Astrocyte (in vitro differentiated cells and primary cell): ENCODE data around the gene TIMM29. TPM values are rescaled to one million over a fixed set of nuclear protein-coding genes. Genes with fewer than 3 reads are reported as not detected.
A peak's percentile ranks its signal among the peaks of the same experiment; 100 is the strongest.

Source experiments
- DNase-seq: peaks from one replicate; pipeline ENCODE4 v3.0.0-alpha.2; 2010; ENCODE audit warnings: low read depth
- FAIRE-seq: peaks from 2 replicates; lab custom pipeline; 2011; peaks lifted over from hg19 to GRCh38; lab: Jason Lieb, UNC
- H2AFZ ChIP-seq: 2 replicates; pipeline ENCODE4 v1.6.0; 2012; ENCODE audit warnings: low read depth, low read length, inconsistent platforms
- H3K27ac ChIP-seq: 2 replicates; pipeline ENCODE4 v1.5.1; 2011; ENCODE audit warnings: low read depth, low read length, inconsistent platforms
- H3K27me3 ChIP-seq: 2 replicates; pipeline ENCODE4 v1.6.0; 2011; ENCODE audit warnings: low read length, inconsistent platforms; ENCODE audit not compliant: insufficient read depth
- H3K36me3 ChIP-seq: 2 replicates; pipeline ENCODE4 v1.5.1; 2011; ENCODE audit warnings: low read length, inconsistent platforms; ENCODE audit not compliant: insufficient read depth
- H3K4me1 ChIP-seq: 2 replicates; pipeline ENCODE4 v1.5.1; 2011; ENCODE audit warnings: low read length, inconsistent platforms; ENCODE audit not compliant: insufficient read depth
- H3K4me2 ChIP-seq: 2 replicates; pipeline ENCODE4 v1.6.0; 2012; ENCODE audit warnings: low read length, inconsistent platforms
- H3K4me3 ChIP-seq: 2 replicates; pipeline ENCODE4 v1.5.1; 2011; ENCODE audit warnings: low read depth, mild to moderate bottlenecking, low read length, inconsistent platforms; ENCODE audit not compliant: insufficient read depth
- H3K79me2 ChIP-seq: 2 replicates; pipeline ENCODE4 v1.6.0; 2012; ENCODE audit warnings: mild to moderate bottlenecking, low read length, inconsistent platforms; ENCODE audit not compliant: insufficient read depth
- H3K9ac ChIP-seq: 2 replicates; pipeline ENCODE4 v1.6.0; 2012; ENCODE audit warnings: mild to moderate bottlenecking, low read length, inconsistent platforms
- H3K9me3 ChIP-seq: 2 replicates; pipeline ENCODE4 v1.5.1; 2012; ENCODE audit warnings: low read depth, mild to moderate bottlenecking, low read length, inconsistent platforms; ENCODE audit not compliant: insufficient read depth
- H4K20me1 ChIP-seq: 2 replicates; pipeline ENCODE4 v1.6.0; 2012; ENCODE audit warnings: low read length, inconsistent platforms; ENCODE audit not compliant: insufficient read depth
- H3K27ac Mint-ChIP-seq: one replicate; pipeline ENCODE4 v1.8.0; 2021; ENCODE audit warnings: mild to moderate bottlenecking, mixed read lengths; ENCODE audit not compliant: unreplicated experiment
- H3K27me3 Mint-ChIP-seq: one replicate; pipeline ENCODE4 v1.8.0; 2021; ENCODE audit warnings: low read depth, mixed read lengths; ENCODE audit not compliant: unreplicated experiment
- H3K36me3 Mint-ChIP-seq: one replicate; pipeline ENCODE4 v1.8.0; 2021; ENCODE audit warnings: low read depth, mixed read lengths; ENCODE audit not compliant: unreplicated experiment
- H3K4me1 Mint-ChIP-seq: one replicate; pipeline ENCODE4 v1.8.0; 2021; ENCODE audit warnings: low read depth, mixed read lengths; ENCODE audit not compliant: unreplicated experiment
- H3K4me3 Mint-ChIP-seq: one replicate; pipeline ENCODE4 v1.8.0; 2021; ENCODE audit warnings: mild to moderate bottlenecking, moderate library complexity, mixed read lengths; ENCODE audit not compliant: unreplicated experiment
- H3K9me3 Mint-ChIP-seq: one replicate; pipeline ENCODE4 v1.8.0; 2021; ENCODE audit warnings: mild to moderate bottlenecking, mixed read lengths; ENCODE audit not compliant: unreplicated experiment
- EZH2 ChIP-seq: IDR thresholded peaks from 2 replicates; pipeline ENCODE4 v1.6.1; 2012; ENCODE audit warnings: mild to moderate bottlenecking, low read length, inconsistent platforms; ENCODE audit not compliant: insufficient read depth
- total RNA-seq: library from RNA; stranded (reverse); gene quantifications from 2 replicates; pipeline ENCODE4 v1.2.1, GENCODE V29; 2021
- TF ChIP-seq, protein P1 (sequence below): IDR thresholded peaks from 2 replicates; pipeline ENCODE4 v1.5.1; 2011; ENCODE audit warnings: low read depth, mild to moderate bottlenecking, inconsistent platforms, low read length, moderate library complexity; ENCODE audit not compliant: insufficient read depth

The TIMM29 gene
- total RNA-seq, 1 donor from 2014 or later, result 28.9 TPM

DNA sequence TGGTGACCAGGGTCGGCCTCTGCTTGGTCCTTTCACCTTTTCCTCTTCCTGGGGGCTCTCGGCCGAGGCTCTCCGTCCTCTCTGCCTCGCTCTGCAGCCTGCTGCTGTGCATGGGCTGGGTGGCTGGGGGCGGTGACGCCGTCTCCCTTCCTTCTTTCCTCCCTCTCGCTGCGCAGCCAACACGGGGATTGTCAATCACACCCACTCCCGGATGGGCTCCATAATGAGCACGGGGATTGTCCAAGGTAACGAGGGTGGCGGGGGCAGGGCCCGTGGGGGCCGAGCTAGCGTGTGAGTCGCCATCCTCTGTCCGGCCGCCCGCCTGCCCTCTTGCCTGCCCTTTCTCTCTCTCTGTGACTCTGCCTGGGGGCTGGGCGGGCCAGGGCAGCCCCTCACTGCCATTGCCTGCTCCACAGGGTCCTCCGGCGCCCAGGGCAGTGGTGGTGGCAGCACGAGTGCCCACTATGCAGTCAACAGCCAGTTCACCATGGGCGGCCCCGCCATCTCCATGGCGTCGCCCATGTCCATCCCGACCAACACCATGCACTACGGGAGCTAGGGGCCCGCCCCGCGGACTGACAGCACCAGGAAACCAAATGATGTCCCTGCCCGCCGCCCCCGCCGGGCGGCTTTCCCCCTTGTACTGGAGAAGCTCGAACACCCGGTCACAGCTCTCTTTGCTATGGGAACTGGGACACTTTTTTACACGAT, 7.3 kb upstream of the TIMM29 start:
- Mint-ChIP-seq H3K36me3 (peaks cover 4% of the 10 kb centered on the region), H3K4me3 (no peak overlapping the region), H3K27me3 (no peaks in the 10 kb centered on the region), H3K27ac (peak overlapping the region; percentile 83), H3K4me1 (peaks cover 4% of the 10 kb centered on the region), H3K9me3 (no peaks in the 10 kb centered on the region)
- no peak for DNase-seq
- Histone ChIP-seq H3K4me1 (no peaks in the 10 kb centered on the region), H3K36me3 (peaks cover 13% of the 10 kb centered on the region), H2AFZ (no peak overlapping the region), H3K79me2 (peaks cover 6% of the 10 kb centered on the region), H3K9ac (no peak overlapping the region), H3K4me2 (no peak overlapping the region), H3K4me3 (no peak overlapping the region), H3K27me3 (no peaks in the 10 kb centered on the region), H4K20me1 (peaks cover 32% of the 10 kb centered on the region), H3K27ac (no peak overlapping the region), H3K9me3 (no peaks in the 10 kb centered on the region)
- TF ChIP-seq, protein P1, sequence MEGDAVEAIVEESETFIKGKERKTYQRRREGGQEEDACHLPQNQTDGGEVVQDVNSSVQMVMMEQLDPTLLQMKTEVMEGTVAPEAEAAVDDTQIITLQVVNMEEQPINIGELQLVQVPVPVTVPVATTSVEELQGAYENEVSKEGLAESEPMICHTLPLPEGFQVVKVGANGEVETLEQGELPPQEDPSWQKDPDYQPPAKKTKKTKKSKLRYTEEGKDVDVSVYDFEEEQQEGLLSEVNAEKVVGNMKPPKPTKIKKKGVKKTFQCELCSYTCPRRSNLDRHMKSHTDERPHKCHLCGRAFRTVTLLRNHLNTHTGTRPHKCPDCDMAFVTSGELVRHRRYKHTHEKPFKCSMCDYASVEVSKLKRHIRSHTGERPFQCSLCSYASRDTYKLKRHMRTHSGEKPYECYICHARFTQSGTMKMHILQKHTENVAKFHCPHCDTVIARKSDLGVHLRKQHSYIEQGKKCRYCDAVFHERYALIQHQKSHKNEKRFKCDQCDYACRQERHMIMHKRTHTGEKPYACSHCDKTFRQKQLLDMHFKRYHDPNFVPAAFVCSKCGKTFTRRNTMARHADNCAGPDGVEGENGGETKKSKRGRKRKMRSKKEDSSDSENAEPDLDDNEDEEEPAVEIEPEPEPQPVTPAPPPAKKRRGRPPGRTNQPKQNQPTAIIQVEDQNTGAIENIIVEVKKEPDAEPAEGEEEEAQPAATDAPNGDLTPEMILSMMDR, result no peak
- TF ChIP-seq EZH2, result no peak
- FAIRE-seq, result no peak

- Mint-ChIP-seq H3K4me3 (no peak overlapping the region), H3K27ac (no peak overlapping the region), H3K9me3 (no peaks in the 10 kb centered on the region), H3K27me3 (no peaks in the 10 kb centered on the region), H3K36me3 (peaks cover 4% of the 10 kb centered on the region), H3K4me1 (peaks cover 4% of the 10 kb centered on the region)
- Histone ChIP-seq H3K4me1 (no peaks in the 10 kb centered on the region), H3K36me3 (peaks cover 13% of the 10 kb centered on the region), H3K9ac (no peak overlapping the region), H3K27me3 (no peaks in the 10 kb centered on the region), H3K79me2 (peaks cover 8% of the 10 kb centered on the region), H3K9me3 (no peaks in the 10 kb centered on the region), H3K4me2 (no peak overlapping the region), H2AFZ (no peak overlapping the region), H3K27ac (no peak overlapping the region), H3K4me3 (no peak overlapping the region), H4K20me1 (peaks cover 28% of the 10 kb centered on the region)
- no peak for FAIRE-seq
- DNase-seq, result no peak
- TF ChIP-seq, protein P1, result no peak
- no peak for TF ChIP-seq EZH2
These were observed 6.5 kb upstream of the TIMM29 start for GRCh38 chr19:10921910-10922637.

DNA sequence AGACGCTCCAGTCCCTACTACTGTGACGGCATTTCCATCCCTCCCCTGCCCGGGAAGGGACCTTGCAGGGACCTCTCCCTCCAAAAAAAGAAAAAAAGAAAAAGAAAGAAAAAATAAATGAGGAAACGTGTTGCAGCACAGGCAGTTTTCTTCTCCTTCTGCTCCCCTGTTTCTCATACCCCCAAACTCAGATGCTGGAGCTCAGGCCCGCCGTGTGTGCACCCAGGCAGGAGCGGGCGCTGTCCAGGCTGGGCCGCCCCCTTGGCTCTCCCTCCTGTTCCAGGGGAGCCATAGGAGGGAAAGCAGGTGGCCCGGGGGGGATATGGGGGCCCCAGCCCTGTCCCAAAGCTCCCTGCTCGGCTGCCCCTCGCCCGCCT, 6.0 kb upstream of the TIMM29 start:
- Mint-ChIP-seq H3K27ac (no peak overlapping the region), H3K27me3 (no peaks in the 10 kb centered on the region), H3K4me3 (no peak overlapping the region), H3K4me1 (peaks cover 8% of the 10 kb centered on the region), H3K9me3 (no peaks in the 10 kb centered on the region), H3K36me3 (peaks cover 4% of the 10 kb centered on the region)
- H2AFZ ChIP-seq, result no peak overlapping the region
- no peak overlapping the region for H3K9ac ChIP-seq
- H3K27ac ChIP-seq, result no peak overlapping the region
- no peaks in the 10 kb centered on the region for H3K27me3 ChIP-seq
- no peak for TF ChIP-seq EZH2
- TF ChIP-seq, protein P1, result no peak
- peaks cover 13% of the 10 kb centered on the region for H3K36me3 ChIP-seq
- H3K79me2 ChIP-seq, result peaks cover 14% of the 10 kb centered on the region
- H4K20me1 ChIP-seq, result peaks cover 28% of the 10 kb centered on the region
- DNase-seq (no peak), FAIRE-seq (no peak)
- H3K4me3 ChIP-seq, result no peak overlapping the region
- H3K4me2 ChIP-seq, result no peak overlapping the region
- H3K9me3 ChIP-seq, result no peaks in the 10 kb centered on the region
- peaks cover 4% of the 10 kb centered on the region for H3K4me1 ChIP-seq
